CD8-positive, alpha-beta memory T cell (primary cell): ENCODE data around the gene TAF6. TPM values are rescaled to one million over a fixed set of nuclear protein-coding genes. Genes with fewer than 3 reads are reported as not detected.
A peak's percentile ranks its signal among the peaks of the same experiment; 100 is the strongest.
"Not testable (repeated sequence)": the region's sequence is repeated elsewhere in the genome, so short reads cannot be mapped to it uniquely, and the experiment has no call there.

Source experiments
- CTCF ChIA-PET: fragments of 350-600 bp; sonication (Branson Sonifier 250); formaldehyde crosslinking; loops from one replicate; lab custom pipeline; 2021; ENCODE audit warnings: antibody characterized with exemption; lab: Charles Lee
- POLR2A ChIA-PET: fragments of 350-600 bp; sonication (Branson Sonifier 250); formaldehyde crosslinking; loops from one replicate; lab custom pipeline; 2021; ENCODE audit warnings: antibody characterized with exemption; lab: Charles Lee
- DNase-seq, 5 donors: peaks; one replicate each; pipeline versions ENCODE4 v3.0.0 to v3.0.0-alpha.2; 2020 to 2022; ENCODE audit warnings: mixed read lengths in 1 of 5
- H3K27ac ChIP-seq: one replicate; pipeline ENCODE4 v1.7.0; 2013; ENCODE audit warnings: low read depth, mild to moderate bottlenecking, low read length, moderate library complexity
- H3K27me3 ChIP-seq: 2 replicates; pipeline ENCODE4 v1.7.0; 2013; ENCODE audit warnings: low read length, mild to moderate bottlenecking; ENCODE audit not compliant: insufficient read depth, poor library complexity, severe bottlenecking
- H3K36me3 ChIP-seq: 2 replicates; pipeline ENCODE4 v1.7.0; 2013; ENCODE audit warnings: mild to moderate bottlenecking, low read length, moderate library complexity; ENCODE audit not compliant: insufficient read depth
- H3K4me1 ChIP-seq: 2 replicates; pipeline ENCODE4 v1.7.0; 2013; ENCODE audit warnings: mild to moderate bottlenecking, low read length, moderate library complexity; ENCODE audit not compliant: insufficient read depth
- H3K4me3 ChIP-seq: 2 replicates; pipeline ENCODE4 v1.7.0; 2013; ENCODE audit warnings: mild to moderate bottlenecking, low read length
- H3K9me3 ChIP-seq: 2 replicates; pipeline ENCODE4 v1.7.0; 2013; ENCODE audit warnings: mild to moderate bottlenecking, low read length
- H3K27ac Mint-ChIP-seq, 8 donors: one replicate each; pipeline ENCODE4 v1.8.0; 2020 to 2021; ENCODE audit warnings: mixed read lengths in 8 of 8, mild to moderate bottlenecking in 6 of 8, inconsistent platforms in 3 of 8, moderate library complexity in 3 of 8
- H3K27me3 Mint-ChIP-seq, 2 donors: one replicate each; pipeline ENCODE4 v1.8.0; 2020 to 2021; ENCODE audit warnings: mixed read lengths in 2 of 2, mild to moderate bottlenecking in 1 of 2, moderate library complexity in 1 of 2
- H3K36me3 Mint-ChIP-seq, 3 donors: one replicate each; pipeline ENCODE4 v1.8.0; 2020 to 2021; ENCODE audit warnings: mixed read lengths in 3 of 3, inconsistent platforms in 1 of 3, mild to moderate bottlenecking in 1 of 3
- H3K4me1 Mint-ChIP-seq, 3 donors: one replicate each; pipeline ENCODE4 v1.8.0; 2020 to 2021; ENCODE audit warnings: mixed read lengths in 3 of 3, inconsistent platforms in 1 of 3, mild to moderate bottlenecking in 1 of 3
- H3K4me3 Mint-ChIP-seq, 7 donors: one replicate each; pipeline ENCODE4 v1.8.0; 2020 to 2021; ENCODE audit warnings: mixed read lengths in 7 of 7, mild to moderate bottlenecking in 6 of 7, moderate library complexity in 4 of 7, inconsistent platforms in 2 of 7
- H3K9me3 Mint-ChIP-seq, 5 donors: one replicate each; pipeline ENCODE4 v1.8.0; 2020 to 2022; ENCODE audit warnings: mixed read lengths in 5 of 5, mild to moderate bottlenecking in 3 of 5, moderate library complexity in 2 of 5, inconsistent platforms in 1 of 5
- polyA plus RNA-seq: library from polyadenylated mRNA; unstranded; fragments of 300-500 nt; fragmentation: Illumina TruSeq; gene quantifications from one replicate; pipeline ENCODE4 v1.2.3, GENCODE V29; 2021
- total RNA-seq, 2 experiments: library from RNA; stranded (reverse); gene quantifications; one replicate each; pipeline ENCODE4 v1.2.3, GENCODE V29; 2021

The TAF6 gene
- total and polyA plus RNA-seq, 3 experiments from 2014 or later = 39.8 to 82.3 (median 75.7) TPM

DNA sequence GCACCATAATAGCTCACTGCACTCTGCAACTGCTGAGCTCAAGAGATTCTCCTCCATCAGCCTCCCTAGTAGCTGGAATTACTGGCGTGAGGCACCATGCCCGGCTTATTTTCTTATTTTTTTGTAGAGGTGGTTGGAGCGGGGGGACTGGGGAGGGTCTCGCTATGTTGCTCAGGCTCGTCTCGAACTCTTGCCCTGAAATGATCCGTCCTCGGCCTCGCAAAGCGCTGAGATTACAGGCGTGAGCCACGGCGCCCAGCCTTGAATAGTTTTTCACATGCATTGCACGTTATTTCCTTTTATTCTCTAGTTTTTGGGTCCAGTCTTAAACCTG is 29.0 kb upstream of the TAF6 start:
- Mint-ChIP-seq H3K27ac (peak overlapping the region; percentile 85 to 99 (median 96)), H3K27me3 (no peaks in the 10 kb centered on the region), H3K4me1 (peaks cover 27 to 39% (median 37%) of the 10 kb centered on the region in 3 donors), H3K36me3 (peaks cover 0 to 33% (median 13%) of the 10 kb centered on the region in 3 donors), H3K4me3 (peak overlapping the region; percentile 82 to 99 (median 95)), H3K9me3 (no peaks in the 10 kb centered on the region)
- H3K27me3 ChIP-seq = no peaks in the 10 kb centered on the region
- H3K9me3 ChIP-seq = no peaks in the 10 kb centered on the region
- no peaks in the 10 kb centered on the region for H3K36me3 ChIP-seq
- peaks cover 29% of the 10 kb centered on the region for H3K4me1 ChIP-seq
- peak overlapping the region; percentile 83 for H3K4me3 ChIP-seq
- CTCF ChIA-PET = interaction anchor here (0.6 to 2.9 kb wide), 9 partner anchors 11 to 70 kb away, joined by 3 to 23 read pairs (median 3); partner anchors contain the start of genes GPC2, STAG3 and TRAPPC14
- POLR2A ChIA-PET = interaction anchor here (0.6 to 2.6 kb wide), 12 partner anchors 8 to 524 kb away, joined by 3 to 23 read pairs (median 5); partner anchors contain the start of genes GAL3ST4, GPC2, MBLAC1 and STAG3
- peak overlapping the region; percentile 87 for H3K27ac ChIP-seq
- DNase-seq = no peak

DNA sequence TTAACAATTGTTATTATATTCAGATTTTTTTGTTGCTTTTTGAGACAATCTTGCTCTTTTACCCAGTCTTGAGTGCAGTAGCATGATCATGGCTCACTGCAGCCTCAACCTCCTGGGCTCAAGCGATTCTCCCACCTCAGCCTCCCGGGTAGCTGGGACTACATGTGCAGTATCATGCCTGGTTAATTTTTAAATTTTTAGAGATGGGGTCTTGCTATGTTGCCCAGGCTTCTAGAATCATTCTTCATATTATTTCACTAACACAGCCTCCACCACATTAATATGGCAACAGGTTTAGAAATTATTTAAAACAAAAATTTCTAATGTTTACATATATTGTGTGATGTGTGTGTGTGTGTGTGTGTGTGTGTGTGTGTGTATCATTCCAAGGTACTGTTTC is 28.1 kb upstream of the TAF6 start:
- no peaks in the 10 kb centered on the region for H3K9me3 Mint-ChIP-seq
- DNase-seq = no peak
- H3K4me1 ChIP-seq = peaks cover 23% of the 10 kb centered on the region
- H3K9me3 ChIP-seq = no peaks in the 10 kb centered on the region
- peaks cover 0 to 24% (median 8%) of the 10 kb centered on the region in 3 donors for H3K36me3 Mint-ChIP-seq
- no peaks in the 10 kb centered on the region for H3K27me3 Mint-ChIP-seq
- peak overlapping the region in 2 of 8 donors; percentile 58 to 85 for H3K27ac Mint-ChIP-seq
- H3K4me3 ChIP-seq = no peak overlapping the region
- H3K27ac ChIP-seq = no peak overlapping the region
- no peaks in the 10 kb centered on the region for H3K36me3 ChIP-seq
- H3K27me3 ChIP-seq = no peaks in the 10 kb centered on the region
- H3K4me3 Mint-ChIP-seq = peak overlapping the region in 1 of 7 donors; percentile 78
- peaks cover 23 to 34% (median 29%) of the 10 kb centered on the region in 3 donors for H3K4me1 Mint-ChIP-seq
- POLR2A ChIA-PET = interaction anchor here (0.7 to 2.6 kb wide), 2 partner anchors 11 to 97 kb away, joined by 5 to 23 read pairs; partner anchors contain the start of gene TRAPPC14
- CTCF ChIA-PET = interaction anchor here (1.4 to 2.9 kb wide), 4 partner anchors 11 to 71 kb away, joined by 3 to 23 read pairs (median 4); no protein-coding TSS in a partner anchor

- not testable (repeated sequence) for DNase-seq, H3K4me3 ChIP-seq, H3K27ac Mint-ChIP-seq, H3K27ac ChIP-seq, H3K27me3 Mint-ChIP-seq, H3K27me3 ChIP-seq, H3K4me3 Mint-ChIP-seq, H3K9me3 Mint-ChIP-seq, H3K36me3 ChIP-seq, H3K9me3 ChIP-seq
- Mint-ChIP-seq H3K4me1 (peaks cover 19 to 26% (median 22%) of the 10 kb centered on the region in 3 donors), H3K36me3 (peaks cover 0 to 17% (median 6%) of the 10 kb centered on the region in 3 donors)
- H3K4me1 ChIP-seq = peaks cover 16% of the 10 kb centered on the region
- ChIA-PET POLR2A (interaction anchor here (0.7 kb wide), 1 partner anchor 31 kb away, joined by 3 read pairs; the partner anchor contains the start of gene GPC2), CTCF (interaction anchor here (0.8 to 1.4 kb wide), 2 partner anchors 40 to 44 kb away, joined by 3 to 4 read pairs; no protein-coding TSS in a partner anchor)
Observed at GRCh38 chr7:100146350-100146749, 27.2 kb upstream of the TAF6 start.

DNA sequence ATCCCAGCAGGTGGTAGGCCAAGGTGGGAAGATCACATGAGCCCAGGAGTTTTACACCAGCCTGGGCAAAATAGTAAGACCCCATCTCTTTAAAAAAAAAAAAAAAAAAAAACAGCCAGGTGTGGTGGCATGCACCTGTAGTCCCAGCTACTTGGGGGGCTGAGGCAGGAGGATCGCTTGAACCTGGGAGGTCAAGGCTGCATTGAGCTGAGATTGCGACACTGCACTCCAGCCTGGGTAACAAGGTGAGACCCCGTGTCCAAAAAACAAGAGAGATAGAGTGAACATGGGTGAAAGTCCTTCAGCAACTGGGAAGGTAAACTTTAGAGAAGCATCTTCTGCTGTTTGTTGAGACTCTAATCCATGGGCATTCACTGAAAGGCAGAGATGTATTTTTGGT is 23.3 kb upstream of the TAF6 start:
- ChIA-PET POLR2A (interaction anchor here (0.5 to 0.7 kb wide), 2 partner anchors 16 to 286 kb away, joined by 3 to 9 read pairs; partner anchors contain the start of genes TRAPPC14 and ZCWPW1), CTCF (interaction anchor here (1.0 to 1.6 kb wide), 2 partner anchors 10 to 14 kb away, joined by 4 to 6 read pairs; no protein-coding TSS in a partner anchor)
- no peak overlapping the region for H3K27ac Mint-ChIP-seq
- H3K36me3 Mint-ChIP-seq = peaks cover 0 to 2% (median 0%) of the 10 kb centered on the region in 3 donors
- H3K4me3 Mint-ChIP-seq = no peak overlapping the region
- Histone ChIP-seq H3K27me3 (no peaks in the 10 kb centered on the region), H3K4me3 (no peak overlapping the region), H3K36me3 (no peaks in the 10 kb centered on the region), H3K4me1 (no peaks in the 10 kb centered on the region), H3K9me3 (no peaks in the 10 kb centered on the region), H3K27ac (no peak overlapping the region)
- H3K9me3 Mint-ChIP-seq = no peaks in the 10 kb centered on the region
- no peak for DNase-seq
- peaks cover 0 to 4% (median 4%) of the 10 kb centered on the region in 3 donors for H3K4me1 Mint-ChIP-seq
- H3K27me3 Mint-ChIP-seq = peaks cover 0 to 11% of the 10 kb centered on the region in 2 donors

- peaks cover 0 to 11% of the 10 kb centered on the region in 2 donors for H3K27me3 Mint-ChIP-seq
- peaks cover 0 to 4% (median 4%) of the 10 kb centered on the region in 3 donors for H3K4me1 Mint-ChIP-seq
- no peaks in the 10 kb centered on the region for H3K9me3 ChIP-seq
- ChIA-PET CTCF (interaction anchor here (1.6 kb wide), 1 partner anchor 15 kb away, joined by 6 read pairs; no protein-coding TSS in a partner anchor), POLR2A (no interaction called here)
- no peak overlapping the region for H3K4me3 ChIP-seq
- no peak for DNase-seq
- H3K27me3 ChIP-seq = no peaks in the 10 kb centered on the region
- peaks cover 0 to 2% (median 0%) of the 10 kb centered on the region in 3 donors for H3K36me3 Mint-ChIP-seq
- H3K4me3 Mint-ChIP-seq = no peak overlapping the region
- H3K4me1 ChIP-seq = no peaks in the 10 kb centered on the region
- H3K36me3 ChIP-seq = no peaks in the 10 kb centered on the region
- H3K27ac Mint-ChIP-seq = peak overlapping the region in 1 of 8 donors; percentile 63
- H3K9me3 Mint-ChIP-seq = no peaks in the 10 kb centered on the region
- H3K27ac ChIP-seq = no peak overlapping the region
Observed at GRCh38 chr7:100141555-100141949, 22.4 kb upstream of the TAF6 start.

- Mint-ChIP-seq H3K36me3 (peaks cover 0 to 2% (median 0%) of the 10 kb centered on the region in 3 donors), H3K27ac (peak overlapping the region in 1 of 8 donors; percentile 47), H3K4me1 (peaks cover 0 to 4% (median 0%) of the 10 kb centered on the region in 3 donors), H3K9me3 (no peaks in the 10 kb centered on the region), H3K4me3 (no peak overlapping the region), H3K27me3 (peaks cover 0 to 11% of the 10 kb centered on the region in 2 donors)
- Histone ChIP-seq H3K4me3 (no peak overlapping the region), H3K4me1 (no peaks in the 10 kb centered on the region), H3K27me3 (no peaks in the 10 kb centered on the region), H3K9me3 (no peaks in the 10 kb centered on the region), H3K27ac (no peak overlapping the region), H3K36me3 (no peaks in the 10 kb centered on the region)
- ChIA-PET CTCF (interaction anchor here (0.8 to 1.4 kb wide), 3 partner anchors 9 to 79 kb away, joined by 3 to 8 read pairs (median 3); no protein-coding TSS in a partner anchor), POLR2A (no interaction called here)
- no peak for DNase-seq
Observed at GRCh38 chr7:100137851-100138760, 18.9 kb upstream of the TAF6 start.

DNA sequence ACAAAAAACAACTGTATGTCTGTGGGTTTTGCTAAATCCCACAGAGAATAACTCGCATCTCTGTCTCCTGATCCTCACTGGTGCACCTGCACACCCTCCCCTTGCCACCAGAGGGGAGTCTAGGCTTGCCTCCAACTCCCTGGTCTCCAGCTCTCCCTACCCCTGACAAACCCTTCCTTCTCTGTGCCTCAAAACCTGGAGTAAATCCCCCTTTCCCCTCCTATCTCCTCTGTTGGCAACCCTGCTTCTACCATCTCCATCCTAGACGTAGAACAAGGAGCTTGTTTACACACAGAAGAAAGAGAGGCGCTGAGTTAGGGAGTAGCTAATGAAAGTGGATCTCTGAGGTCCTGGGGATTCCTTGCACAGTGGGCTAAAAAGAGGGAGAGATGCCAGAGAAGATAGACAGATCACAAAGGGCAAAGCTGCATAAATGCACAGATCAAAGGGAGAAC is 13.6 kb upstream of the TAF6 start:
- Mint-ChIP-seq H3K4me1 (peaks cover 13 to 25% (median 17%) of the 10 kb centered on the region in 3 donors), H3K27ac (peak overlapping the region in 3 of 8 donors; percentile 25 to 51 (median 50)), H3K27me3 (no peaks in the 10 kb centered on the region), H3K9me3 (no peaks in the 10 kb centered on the region), H3K4me3 (peak overlapping the region in 2 of 7 donors; percentile 10 to 29), H3K36me3 (no peaks in the 10 kb centered on the region)
- no peak overlapping the region for H3K27ac ChIP-seq
- no peak overlapping the region for H3K4me3 ChIP-seq
- DNase-seq = peak; percentile 34 to 73 (median 46)
- H3K27me3 ChIP-seq = no peaks in the 10 kb centered on the region
- peaks cover 19% of the 10 kb centered on the region for H3K4me1 ChIP-seq
- H3K36me3 ChIP-seq = no peaks in the 10 kb centered on the region
- ChIA-PET POLR2A (interaction anchor here (0.5 kb wide), 2 partner anchors 476 to 670 kb away, joined by 3 to 7 read pairs; no protein-coding TSS in a partner anchor), CTCF (interaction anchor here (0.6 to 7.9 kb wide), 35 partner anchors 9 to 314 kb away, joined by 3 to 88 read pairs (median 5); partner anchors contain the start of genes AP4M1, COPS6, GAL3ST4 and GPC2)
- no peaks in the 10 kb centered on the region for H3K9me3 ChIP-seq
